Gastrocnemius medialis (tissue), 4 donors: ENCODE data around the gene FMOD.

Experiments
- POLR2A ChIP-seq, 2 donors: fragments of 450-650 bp; IDR thresholded peaks; one replicate each; pipeline ENCODE4 v1.6.1; 2017; ENCODE audit warnings: antibody characterized with exemption in 2 of 2, mild to moderate bottlenecking in 2 of 2, moderate library complexity in 2 of 2
- TF ChIP-seq, protein P1 (sequence below), 5 experiments: fragments of 450-650 bp in 3 of 5; fragments of 200-600 bp in 2 of 5; sonication (generic) in 2 of 5; IDR thresholded peaks in 4 of 5; conservative IDR thresholded peaks in 1 of 5; 1 replicate in 4 of 5; 2 replicates in 1 of 5; pipeline ENCODE4 v1.5.1; 2016 to 2019; ENCODE audit warnings: antibody characterized with exemption in 5 of 5, mild to moderate bottlenecking in 3 of 5, moderate library complexity in 3 of 5

DNA sequence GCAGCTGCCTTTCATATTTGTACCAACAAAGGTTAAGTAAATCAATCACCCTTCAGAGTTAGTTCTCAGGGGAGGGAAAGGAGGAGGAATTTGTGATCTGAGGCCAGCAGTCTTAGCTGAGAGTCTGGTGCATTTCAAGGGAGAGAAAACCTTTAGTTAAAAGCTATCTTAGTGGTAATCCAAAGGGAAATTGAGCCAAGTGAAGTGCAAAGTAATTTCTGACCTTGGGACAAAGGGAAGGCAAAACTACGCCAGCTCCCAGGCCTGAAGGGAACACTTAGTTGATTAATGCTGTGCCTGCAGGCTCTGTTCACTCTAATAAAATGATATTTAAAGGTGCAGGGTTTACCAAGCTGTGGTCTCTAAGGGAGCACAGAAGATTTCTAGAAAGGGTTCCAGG is 23.1 kb upstream of the FMOD start:
- TF ChIP-seq, protein P1, sequence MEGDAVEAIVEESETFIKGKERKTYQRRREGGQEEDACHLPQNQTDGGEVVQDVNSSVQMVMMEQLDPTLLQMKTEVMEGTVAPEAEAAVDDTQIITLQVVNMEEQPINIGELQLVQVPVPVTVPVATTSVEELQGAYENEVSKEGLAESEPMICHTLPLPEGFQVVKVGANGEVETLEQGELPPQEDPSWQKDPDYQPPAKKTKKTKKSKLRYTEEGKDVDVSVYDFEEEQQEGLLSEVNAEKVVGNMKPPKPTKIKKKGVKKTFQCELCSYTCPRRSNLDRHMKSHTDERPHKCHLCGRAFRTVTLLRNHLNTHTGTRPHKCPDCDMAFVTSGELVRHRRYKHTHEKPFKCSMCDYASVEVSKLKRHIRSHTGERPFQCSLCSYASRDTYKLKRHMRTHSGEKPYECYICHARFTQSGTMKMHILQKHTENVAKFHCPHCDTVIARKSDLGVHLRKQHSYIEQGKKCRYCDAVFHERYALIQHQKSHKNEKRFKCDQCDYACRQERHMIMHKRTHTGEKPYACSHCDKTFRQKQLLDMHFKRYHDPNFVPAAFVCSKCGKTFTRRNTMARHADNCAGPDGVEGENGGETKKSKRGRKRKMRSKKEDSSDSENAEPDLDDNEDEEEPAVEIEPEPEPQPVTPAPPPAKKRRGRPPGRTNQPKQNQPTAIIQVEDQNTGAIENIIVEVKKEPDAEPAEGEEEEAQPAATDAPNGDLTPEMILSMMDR (IDR thresholded peaks at IDR 0.05 in 4 of 5, conservative IDR thresholded peaks at IDR 0.05 in 1 of 5) = no peak
- TF ChIP-seq POLR2A (IDR thresholded peaks at IDR 0.05) = no peak
